GM23248 (cell line): Measurements from ENCODE around the gene CDK5.

ENCODE experiments used
- EZH2 ChIP-seq: fragments of 200-600 bp; sonication (generic); IDR thresholded peaks from 2 replicates; pipeline ENCODE4 v1.6.1; 2018; ENCODE audit warnings: antibody characterized with exemption, mild to moderate bottlenecking; ENCODE audit not compliant: insufficient read depth, poor library complexity, severe bottlenecking
- EZH2phosphoT487 ChIP-seq: fragments of 200-600 bp; sonication (generic); IDR thresholded peaks from 2 replicates; pipeline ENCODE4 v1.6.1; 2018; ENCODE audit warnings: antibody characterized with exemption, moderate library complexity, mild to moderate bottlenecking, low read depth; ENCODE audit not compliant: insufficient read depth

DNA sequence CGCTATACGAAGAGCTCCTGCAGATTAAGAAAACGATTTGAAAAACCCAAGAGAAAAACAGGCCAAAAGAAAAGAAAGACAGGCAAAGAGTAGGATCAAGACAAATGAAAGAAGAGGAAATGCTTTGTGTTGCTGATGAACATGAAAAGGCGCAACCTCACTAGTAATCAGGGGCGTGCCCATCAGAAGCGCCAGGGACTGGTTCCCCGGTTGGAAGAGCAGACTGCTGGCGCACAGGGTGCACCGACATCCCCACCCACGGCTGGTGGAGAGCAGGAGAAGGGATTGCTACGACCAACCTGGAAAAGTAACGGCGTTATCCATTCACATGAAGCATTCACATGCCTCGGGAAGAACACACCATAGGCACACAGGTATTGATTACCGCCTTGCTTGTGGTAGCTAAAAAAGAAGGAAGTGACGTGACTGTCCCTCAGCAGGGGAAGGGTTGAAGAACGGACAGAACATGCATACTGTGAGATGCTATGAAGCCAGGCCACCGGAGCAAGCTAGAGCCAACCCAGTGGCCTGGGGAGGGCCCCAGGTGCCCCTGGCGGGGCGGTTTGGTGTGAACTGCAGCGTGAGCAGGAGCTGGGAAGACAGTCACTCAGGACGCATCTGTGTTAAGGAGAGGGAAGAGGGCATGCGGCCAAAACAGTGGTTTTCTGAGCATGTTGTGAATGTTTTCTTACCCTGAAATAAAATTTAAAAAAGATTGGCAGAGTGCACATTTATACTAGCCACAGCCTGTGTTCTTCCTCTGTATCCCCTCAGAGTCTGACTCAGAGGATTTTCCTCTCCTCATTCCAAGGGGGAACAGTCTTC, 46.9 kb upstream of the CDK5 start:
- TF ChIP-seq EZH2 (no peak), EZH2phosphoT487 (no peak)
